22Rv1 (cell line): ENCODE measurements around the gene STAT5A.
"Not testable (repeated sequence)": the region's sequence is repeated elsewhere in the genome, so short reads cannot be mapped to it uniquely, and the experiment has no call there.

Experiments
- ZFX ChIP-seq: fragments of 450-650 bp; IDR thresholded peaks from 2 replicates; pipeline ENCODE4 v1.6.1; 2017; ENCODE audit warnings: antibody characterized with exemption, borderline replicate concordance
- TF ChIP-seq, protein P1 (sequence below): fragments of 450-650 bp; IDR thresholded peaks from 2 replicates; pipeline ENCODE4 v1.5.1; 2017; ENCODE audit warnings: mild to moderate bottlenecking

DNA sequence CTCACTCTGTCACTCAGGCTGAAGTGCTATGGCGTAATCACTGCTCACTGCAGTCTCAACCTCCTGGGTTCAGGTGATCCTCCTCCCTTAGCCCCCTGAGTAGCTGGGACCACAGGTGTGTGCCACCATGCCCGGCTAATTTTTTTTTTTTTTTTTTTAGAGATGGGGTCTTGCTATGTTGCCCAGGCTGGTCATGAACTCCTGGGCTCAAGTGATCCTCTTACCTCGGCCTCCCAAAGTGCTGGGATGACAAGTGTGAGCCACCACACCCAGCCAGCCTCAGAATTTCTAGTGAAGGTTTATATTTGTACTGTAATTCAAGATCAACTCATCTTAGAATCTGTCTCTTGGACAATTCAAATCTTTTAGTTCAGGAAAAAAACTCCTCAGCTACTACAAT lies 44.2 kb upstream of the STAT5A start:
- TF ChIP-seq, protein P1, sequence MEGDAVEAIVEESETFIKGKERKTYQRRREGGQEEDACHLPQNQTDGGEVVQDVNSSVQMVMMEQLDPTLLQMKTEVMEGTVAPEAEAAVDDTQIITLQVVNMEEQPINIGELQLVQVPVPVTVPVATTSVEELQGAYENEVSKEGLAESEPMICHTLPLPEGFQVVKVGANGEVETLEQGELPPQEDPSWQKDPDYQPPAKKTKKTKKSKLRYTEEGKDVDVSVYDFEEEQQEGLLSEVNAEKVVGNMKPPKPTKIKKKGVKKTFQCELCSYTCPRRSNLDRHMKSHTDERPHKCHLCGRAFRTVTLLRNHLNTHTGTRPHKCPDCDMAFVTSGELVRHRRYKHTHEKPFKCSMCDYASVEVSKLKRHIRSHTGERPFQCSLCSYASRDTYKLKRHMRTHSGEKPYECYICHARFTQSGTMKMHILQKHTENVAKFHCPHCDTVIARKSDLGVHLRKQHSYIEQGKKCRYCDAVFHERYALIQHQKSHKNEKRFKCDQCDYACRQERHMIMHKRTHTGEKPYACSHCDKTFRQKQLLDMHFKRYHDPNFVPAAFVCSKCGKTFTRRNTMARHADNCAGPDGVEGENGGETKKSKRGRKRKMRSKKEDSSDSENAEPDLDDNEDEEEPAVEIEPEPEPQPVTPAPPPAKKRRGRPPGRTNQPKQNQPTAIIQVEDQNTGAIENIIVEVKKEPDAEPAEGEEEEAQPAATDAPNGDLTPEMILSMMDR, result not testable (repeated sequence)
- TF ChIP-seq ZFX, result not testable (repeated sequence)
